ENCODE data around the gene LRRC15. TPM values are rescaled to one million over a fixed set of nuclear protein-coding genes. Genes with fewer than 3 reads are reported as not detected.

Gene LRRC15
- polyA plus RNA-seq, 3 donors, result not detected

- no peak overlapping the region for H3K4me3 ChIP-seq (replicated peaks in 1 of 3; ENCODE audit: low read depth in 2 of 3, low read length in 3 of 3)
- no peak overlapping the region for H3K27ac Mint-ChIP-seq
- H3K36me3 ChIP-seq (replicated peaks in 1 of 2; ENCODE audit: control insufficient read depth in 1 of 2, insufficient read depth in 2 of 2, low read length in 2 of 2), result no peaks in the 10 kb centered on the region
- H2AFZ ChIP-seq (ENCODE audit: insufficient read depth, low read depth, low read length, poor library complexity, severe bottlenecking), result no peak overlapping the region
- H3K4me1 Mint-ChIP-seq, result peaks cover 12% of the 10 kb centered on the region
- H3K9me3 ChIP-seq (replicated peaks in 1 of 2; ENCODE audit: control insufficient read depth in 1 of 2, insufficient read depth in 1 of 2, low read length in 2 of 2), result peaks cover 0 to 5% of the 10 kb centered on the region in 2 donors
- peaks cover 0 to 1% (median 0%) of the 10 kb centered on the region in 7 donors for H3K9me3 Mint-ChIP-seq
- no peaks in the 10 kb centered on the region for H3K36me3 Mint-ChIP-seq
- intact Hi-C loops (cut with micrococcal nuclease), result no loop called here
- H3K4me3 Mint-ChIP-seq, result no peak overlapping the region
- 98% methylated on average over 4 of the region's 5 CpGs for WGBS (ENCODE audit: insufficient coverage)
- no peak for TF ChIP-seq CTCF (IDR thresholded peaks at IDR 0.05)
- no peaks in the 10 kb centered on the region for H3K79me2 ChIP-seq (ENCODE audit: insufficient read depth, low read length)
- peaks cover 4 to 13% of the 10 kb centered on the region in 2 donors for H3K4me1 ChIP-seq (ENCODE audit: control insufficient read depth in 1 of 2, insufficient read depth in 2 of 2, low read length in 2 of 2)
- H3K9ac ChIP-seq (ENCODE audit: insufficient read depth, low read length, poor library complexity, severe bottlenecking), result no peak overlapping the region
- DNase-seq, result no peak
- H3K27me3 ChIP-seq (ENCODE audit: control insufficient read depth in 2 of 2, insufficient read depth in 2 of 2, low read length in 2 of 2), result peaks cover 0 to 11% of the 10 kb centered on the region in 2 donors
- H4K20me1 ChIP-seq (ENCODE audit: insufficient read depth, low read length), result no peaks in the 10 kb centered on the region
- H3K27me3 Mint-ChIP-seq (ENCODE audit: low read depth in 3 of 3), result peaks cover 9 to 23% (median 20%) of the 10 kb centered on the region in 3 donors
- H3K4me2 ChIP-seq (replicated peaks; ENCODE audit: extremely low read depth, low read length, poor library complexity, severe bottlenecking), result no peak overlapping the region
- no peak overlapping the region for H3K27ac ChIP-seq (ENCODE audit: low read depth in 1 of 2, low read length in 2 of 2)
Observed at GRCh38 chr3:194327218-194328052, 42.1 kb downstream of the LRRC15 start.

- Histone ChIP-seq H3K27me3 (ENCODE audit: control insufficient read depth in 2 of 2, insufficient read depth in 2 of 2, low read length in 2 of 2) (peaks cover 0 to 8% of the 10 kb centered on the region in 2 donors), H4K20me1 (ENCODE audit: insufficient read depth, low read length) (no peaks in the 10 kb centered on the region), H3K4me1 (ENCODE audit: control insufficient read depth in 1 of 2, insufficient read depth in 2 of 2, low read length in 2 of 2) (peaks cover 4 to 13% of the 10 kb centered on the region in 2 donors), H3K4me3 (replicated peaks in 1 of 3; ENCODE audit: low read depth in 2 of 3, low read length in 3 of 3) (no peak overlapping the region), H3K27ac (ENCODE audit: low read depth in 1 of 2, low read length in 2 of 2) (no peak overlapping the region), H3K79me2 (ENCODE audit: insufficient read depth, low read length) (no peaks in the 10 kb centered on the region), H3K9ac (ENCODE audit: insufficient read depth, low read length, poor library complexity, severe bottlenecking) (no peak overlapping the region), H3K4me2 (replicated peaks; ENCODE audit: extremely low read depth, low read length, poor library complexity, severe bottlenecking) (no peak overlapping the region), H3K36me3 (replicated peaks in 1 of 2; ENCODE audit: control insufficient read depth in 1 of 2, insufficient read depth in 2 of 2, low read length in 2 of 2) (no peaks in the 10 kb centered on the region), H3K9me3 (replicated peaks in 1 of 2; ENCODE audit: control insufficient read depth in 1 of 2, insufficient read depth in 1 of 2, low read length in 2 of 2) (peaks cover 0 to 5% of the 10 kb centered on the region in 2 donors), H2AFZ (ENCODE audit: insufficient read depth, low read depth, low read length, poor library complexity, severe bottlenecking) (no peak overlapping the region)
- no peak for DNase-seq
- TF ChIP-seq CTCF (IDR thresholded peaks at IDR 0.05), result no peak
- Mint-ChIP-seq H3K27ac (no peak overlapping the region), H3K4me3 (no peak overlapping the region), H3K27me3 (ENCODE audit: low read depth in 3 of 3) (peaks cover 8 to 23% (median 15%) of the 10 kb centered on the region in 3 donors), H3K36me3 (no peaks in the 10 kb centered on the region), H3K4me1 (peaks cover 14% of the 10 kb centered on the region), H3K9me3 (peaks cover 0 to 1% (median 0%) of the 10 kb centered on the region in 7 donors)
- 100% methylated on average over 2 of the region's 2 CpGs for WGBS (ENCODE audit: insufficient coverage)
- intact Hi-C loops (cut with micrococcal nuclease), result no loop called here
Observed at GRCh38 chr3:194326968-194327217, 42.6 kb downstream of the LRRC15 start.

Measured in CD14-positive monocyte (primary cell).